Medulla oblongata (tissue), 1 donor: ENCODE data around the gene RGS19.

ENCODE experiments used
- DNase-seq: peaks from one replicate; pipeline ENCODE4 v3.0.0-alpha.2; 2015; ENCODE audit errors: extremely low spot score

Gene RGS19

DNA sequence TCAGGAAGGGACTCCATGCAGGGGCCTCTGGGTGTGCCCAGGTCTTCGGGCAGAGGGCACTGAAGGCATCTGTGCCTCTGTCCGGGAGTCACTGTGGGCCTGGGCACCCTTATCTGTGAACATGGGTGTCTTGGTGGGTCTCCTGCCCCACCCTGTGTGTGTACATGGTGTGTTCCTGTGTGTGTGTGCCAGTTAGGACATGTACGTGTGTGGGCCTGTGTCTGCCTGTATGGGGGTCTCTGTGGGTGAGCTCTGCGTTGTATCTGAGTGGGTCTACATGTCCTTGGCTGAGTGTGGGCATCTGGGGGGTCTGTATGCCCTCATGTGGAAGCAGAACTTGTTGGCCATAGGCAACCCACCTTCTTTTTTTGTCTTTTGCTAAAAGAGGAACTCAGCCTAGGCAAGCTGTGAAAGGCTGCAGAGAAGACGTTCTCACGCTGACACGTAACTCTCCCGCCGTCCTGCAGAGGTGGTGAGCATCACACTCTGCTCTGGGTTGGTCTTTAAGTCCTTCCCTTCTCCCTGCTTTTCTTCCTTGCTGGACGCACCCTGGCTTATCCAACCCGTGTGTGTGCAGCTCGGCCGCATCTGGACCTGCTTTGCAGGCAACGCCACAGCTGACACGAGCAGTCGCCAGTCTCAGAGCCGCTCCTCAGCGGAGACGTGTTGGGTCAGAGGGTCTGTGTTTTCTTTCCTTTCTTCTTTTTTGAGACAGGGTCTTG lies 28.6 kb upstream of the RGS19 start:
- DNase-seq, result no peak

DNA sequence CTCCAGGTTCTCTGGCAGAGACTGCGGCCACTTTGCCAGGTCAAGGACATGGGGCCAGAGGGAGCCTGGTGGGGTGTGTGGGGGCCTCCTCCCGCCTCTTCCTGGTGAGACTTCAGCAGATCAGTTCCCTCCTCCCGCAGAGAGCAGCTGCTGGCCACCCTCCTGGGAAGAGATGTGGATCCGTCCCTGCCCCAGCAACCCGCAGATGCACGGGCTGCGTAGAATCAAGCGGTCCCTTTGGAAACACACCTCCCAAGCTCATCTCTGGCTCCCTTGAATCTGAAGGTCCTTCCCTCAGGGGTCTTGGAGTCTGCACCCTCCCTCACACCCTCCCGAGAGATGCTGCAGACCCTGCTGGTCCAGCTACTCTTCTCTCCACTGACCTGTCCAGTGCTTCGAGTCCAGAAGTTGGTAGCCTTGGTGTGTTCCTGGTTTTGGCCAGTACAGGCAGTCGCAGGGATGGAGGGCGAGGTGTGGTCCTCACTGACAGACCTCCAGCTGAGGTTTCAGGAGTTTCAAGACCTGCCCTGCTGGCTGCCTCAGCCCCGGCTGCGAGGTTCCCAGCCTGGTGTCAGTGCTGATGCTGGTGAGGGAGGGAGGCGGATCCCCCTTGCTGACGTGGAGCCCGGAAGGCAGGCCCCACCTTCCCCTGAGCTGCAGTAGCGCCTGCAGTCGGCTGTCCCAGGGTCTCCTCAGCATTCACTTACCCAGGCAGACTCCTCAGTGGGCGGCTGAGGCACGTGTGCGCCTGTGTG lies 27.8 kb upstream of the RGS19 start, which contains the start of gene NPBWR2:
Gene NPBWR2 (minus strand): TSS at position 585 of the 755 bp plus-strand sequence. CDS start 734 bp downstream, outside the sequence.
- no peak for DNase-seq

DNA sequence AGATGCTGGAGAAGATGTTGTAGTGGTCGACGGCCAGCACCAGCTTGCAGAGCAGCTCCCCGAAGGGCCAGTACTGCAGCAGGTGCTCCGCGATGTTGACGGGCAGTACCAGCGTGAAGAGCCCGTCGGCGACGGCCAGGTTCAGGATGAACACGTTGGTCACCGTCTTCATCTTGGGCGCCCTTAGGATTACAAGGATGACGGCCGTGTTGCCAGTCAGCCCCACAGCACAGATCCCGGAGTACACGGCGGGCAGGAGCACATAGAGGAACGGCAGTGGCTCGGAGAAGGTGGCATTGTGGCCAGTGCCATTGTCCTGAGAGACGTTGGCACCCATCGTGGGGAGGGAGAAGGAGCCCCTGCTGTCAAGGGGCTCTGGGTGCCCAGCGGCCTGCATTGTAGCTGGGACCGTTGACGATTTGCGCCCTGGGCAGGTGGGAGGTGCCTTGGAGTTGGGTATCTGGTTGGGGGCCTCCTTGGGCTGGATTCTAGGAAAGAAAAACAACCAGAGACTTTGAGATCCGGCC lies 27.2 kb upstream of the RGS19 start:
- no peak for DNase-seq

DNA sequence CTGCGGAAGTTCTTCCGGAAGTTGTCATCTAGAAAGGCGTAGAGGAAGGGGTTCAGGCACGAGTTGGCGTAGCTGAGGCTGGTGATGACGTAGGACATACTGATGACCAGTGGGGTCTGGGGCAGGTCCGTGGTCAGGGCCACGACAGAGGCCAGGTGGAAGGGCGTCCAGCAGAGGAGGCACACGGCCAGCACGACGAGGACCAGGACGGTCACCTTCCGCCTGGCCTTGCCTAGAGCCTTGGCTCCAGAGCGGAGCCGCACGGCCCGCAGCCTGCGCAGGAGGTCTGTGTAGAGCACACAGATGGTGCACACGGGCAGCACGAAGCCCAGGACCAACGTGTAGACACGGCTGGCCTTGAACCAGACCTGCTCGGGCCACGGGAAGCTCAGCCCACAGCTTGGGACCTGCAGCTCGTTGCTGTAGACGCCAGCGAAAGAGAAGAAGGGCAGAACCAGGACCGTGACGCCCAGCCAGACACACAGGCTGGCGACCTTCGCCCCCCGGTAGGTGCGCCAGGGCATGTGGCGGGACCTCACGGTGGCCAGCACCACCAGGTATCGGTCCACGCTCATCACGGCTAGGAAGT lies 26.6 kb upstream of the RGS19 start:
- DNase-seq, result no peak

DNA sequence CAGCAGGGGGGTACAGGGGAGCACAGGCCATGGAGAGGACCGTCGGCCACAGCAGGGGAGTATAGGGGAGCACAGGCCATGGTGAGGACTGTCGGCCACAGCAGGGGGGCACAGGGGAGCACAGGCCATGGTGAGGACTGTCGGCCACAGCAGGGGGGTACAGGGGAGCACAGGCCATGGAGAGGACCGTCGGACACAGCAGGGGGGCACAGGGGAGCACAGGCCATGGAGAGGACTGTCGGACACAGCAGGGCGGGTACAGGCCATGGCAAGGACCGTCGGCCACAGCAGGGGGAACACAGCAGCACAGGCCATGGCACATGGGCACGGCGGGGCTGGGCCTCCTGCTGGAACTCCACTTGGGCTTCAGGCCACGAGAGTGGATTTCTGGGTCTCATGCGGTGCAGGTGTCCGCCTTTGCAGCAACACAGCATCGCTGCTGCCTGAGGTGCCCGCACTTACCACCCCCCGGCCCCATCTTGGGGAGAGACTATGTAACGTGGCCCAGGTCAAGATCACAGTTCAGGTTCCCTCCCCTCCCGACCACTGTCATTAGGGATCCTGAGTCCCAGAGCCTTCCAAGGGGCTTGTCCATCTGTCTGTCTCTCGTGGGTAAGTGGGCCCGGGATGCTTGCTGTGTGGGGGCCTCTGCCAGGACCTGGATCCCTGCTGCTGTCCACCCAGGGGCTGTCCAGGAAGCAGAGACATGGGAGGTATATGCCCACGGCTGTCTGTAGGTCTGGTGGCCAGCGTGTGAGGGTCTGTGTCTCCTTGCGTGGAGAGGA lies 25.5 kb upstream of the RGS19 start:
- DNase-seq, result no peak

DNA sequence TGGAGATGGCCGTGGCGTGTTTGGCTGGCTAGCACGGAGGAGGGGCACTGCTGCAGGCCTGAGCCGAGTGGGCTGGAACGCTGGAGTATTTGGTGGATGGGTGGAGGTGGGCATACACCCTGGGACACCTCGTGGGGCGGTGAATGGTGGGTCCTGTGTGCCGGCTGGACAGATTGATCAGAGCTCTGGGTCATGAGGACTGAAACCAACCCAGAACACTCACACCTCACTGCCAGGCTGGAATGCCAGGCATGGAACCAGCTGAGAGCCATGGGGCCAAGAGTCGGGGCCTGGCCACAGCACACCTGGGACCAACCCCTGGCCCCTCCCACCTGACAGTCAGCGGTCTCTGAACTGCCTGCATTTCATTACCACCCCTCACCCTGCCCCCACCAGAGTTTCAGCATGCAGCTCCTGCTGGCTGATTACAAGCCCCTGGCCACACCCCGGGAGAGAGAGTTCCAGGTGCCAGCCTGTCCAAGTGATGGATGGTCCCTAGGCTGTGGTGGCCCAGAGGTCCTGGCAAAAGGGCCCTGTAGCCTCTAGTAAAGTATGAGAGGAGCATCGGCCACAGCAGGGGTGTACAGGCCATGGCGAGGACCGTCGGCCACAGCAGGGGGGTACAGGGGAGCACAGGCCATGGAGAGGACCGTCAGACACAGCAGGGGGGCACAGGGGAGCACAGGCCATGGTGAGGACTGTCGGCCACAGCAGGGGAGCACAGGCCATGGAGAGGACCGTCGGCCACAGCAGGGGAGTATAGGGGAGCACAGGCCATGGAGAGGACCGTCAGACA lies 24.8 kb upstream of the RGS19 start:
- DNase-seq, result no peak

DNA sequence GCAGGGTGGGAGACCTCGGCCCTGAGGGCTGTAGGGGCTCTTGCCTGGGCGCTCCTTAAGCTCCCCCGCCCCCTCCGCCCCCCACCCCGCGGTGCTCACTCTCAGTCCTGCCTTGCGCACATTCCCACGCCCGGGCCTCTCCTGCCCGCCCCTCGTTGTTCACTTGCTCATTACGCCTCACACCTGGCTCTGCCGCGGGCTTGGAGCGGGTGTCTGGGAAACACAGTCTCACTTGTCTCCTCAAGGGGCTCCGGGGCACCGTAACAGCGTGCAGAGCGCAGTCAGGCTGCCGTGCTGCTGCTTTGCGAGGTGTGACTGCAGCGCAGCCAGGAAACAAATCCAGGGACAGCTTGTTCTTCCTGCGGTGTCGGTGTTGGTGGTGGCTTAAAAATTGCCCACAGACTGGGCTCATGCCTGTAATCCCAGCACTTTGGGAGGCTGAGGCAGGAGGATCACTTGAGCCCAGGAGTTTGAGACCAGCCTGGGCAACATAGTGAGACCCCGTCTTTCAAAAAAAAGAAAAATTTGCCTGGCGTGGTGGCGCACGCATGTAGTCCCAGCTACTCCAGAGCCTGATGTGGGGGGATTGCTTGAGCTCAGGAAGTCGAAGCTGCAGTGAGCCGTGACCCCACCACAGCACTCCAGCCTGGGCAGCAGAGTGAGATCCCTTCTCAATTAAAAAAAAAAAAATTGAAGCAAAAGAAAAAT lies 23.5 kb upstream of the RGS19 start:
- no peak for DNase-seq

- DNase-seq, result no peak
Measured at GRCh38 chr20:64101731-64102621, 22.7 kb upstream of the RGS19 start.

DNA sequence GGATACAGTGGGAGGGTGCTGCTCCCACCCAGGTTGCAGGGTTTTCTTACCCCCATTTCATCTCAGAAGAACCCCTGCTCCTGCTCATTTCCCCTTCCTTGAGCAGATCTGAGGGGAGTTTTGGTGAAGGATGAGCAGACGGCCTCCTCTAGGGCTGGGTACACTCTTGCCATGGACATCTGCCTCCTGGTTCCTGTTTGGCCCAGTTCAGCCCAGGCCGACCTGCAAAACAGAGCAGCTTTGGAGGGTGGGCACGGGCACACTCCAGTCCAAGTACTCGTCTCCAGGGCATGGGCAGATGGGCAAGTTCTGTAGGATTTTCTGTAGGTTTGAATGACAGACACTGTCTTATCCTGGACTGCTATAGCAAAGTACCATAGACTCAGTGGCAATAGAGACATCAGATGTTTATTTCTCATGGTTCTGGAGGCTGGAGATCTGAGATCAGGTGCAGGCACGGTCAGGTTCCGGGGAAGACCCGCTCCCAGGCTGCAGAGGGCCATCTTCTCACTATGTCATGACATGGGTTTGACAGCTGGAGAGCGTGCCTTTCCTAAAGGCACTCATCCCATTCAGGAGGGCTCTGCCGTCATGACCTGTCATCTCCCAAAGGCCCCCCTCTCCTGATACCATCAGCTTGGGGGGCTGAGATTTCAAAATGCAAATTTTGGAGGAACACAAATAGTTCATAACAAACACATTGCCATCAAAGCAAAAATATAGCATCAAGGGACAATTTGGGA lies 21.8 kb upstream of the RGS19 start:
- no peak for DNase-seq

DNA sequence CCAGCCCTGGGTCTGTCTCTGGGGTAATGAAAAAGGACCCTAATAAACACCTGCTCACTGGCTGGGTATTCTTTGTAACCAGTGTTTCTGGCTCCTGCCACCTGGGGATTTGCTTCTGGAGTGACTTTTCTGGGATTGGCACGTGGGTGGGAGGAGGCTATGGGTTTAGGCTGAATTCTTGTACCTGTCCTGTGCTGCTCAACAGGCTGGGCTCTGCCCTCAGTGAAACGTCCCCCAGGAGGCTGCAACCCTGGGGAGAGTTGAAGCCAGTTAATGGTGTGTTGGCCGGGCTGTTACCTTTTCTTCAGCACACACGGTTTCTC lies 21.2 kb upstream of the RGS19 start:
- DNase-seq, result no peak

GRCh38 chr20:64099880-64100565 lies 20.7 kb upstream of the RGS19 start:
- no peak for DNase-seq

GRCh38 chr20:64099086-64099786 lies 19.9 kb upstream of the RGS19 start:
- DNase-seq, result no peak

- DNase-seq, result no peak
Measured at GRCh38 chr20:64098471-64099013, 19.2 kb upstream of the RGS19 start.

DNA sequence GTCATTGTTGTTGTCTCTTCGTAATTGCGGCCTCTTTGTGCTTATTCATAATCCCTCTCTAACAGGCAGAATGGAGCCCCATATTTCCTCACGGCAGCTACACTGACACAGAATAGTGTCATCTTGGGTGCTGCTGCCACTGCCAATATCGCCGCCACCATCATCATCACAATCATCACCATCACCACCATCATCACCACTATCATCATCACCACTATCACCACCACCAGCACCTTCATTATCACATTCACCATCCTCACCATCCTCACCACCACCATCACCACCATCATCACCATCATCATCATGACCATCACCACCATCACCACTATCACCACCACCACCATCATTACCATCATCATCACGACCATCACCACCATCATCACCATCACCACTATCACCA lies 17.2 kb upstream of the RGS19 start:
- no peak for DNase-seq

DNA sequence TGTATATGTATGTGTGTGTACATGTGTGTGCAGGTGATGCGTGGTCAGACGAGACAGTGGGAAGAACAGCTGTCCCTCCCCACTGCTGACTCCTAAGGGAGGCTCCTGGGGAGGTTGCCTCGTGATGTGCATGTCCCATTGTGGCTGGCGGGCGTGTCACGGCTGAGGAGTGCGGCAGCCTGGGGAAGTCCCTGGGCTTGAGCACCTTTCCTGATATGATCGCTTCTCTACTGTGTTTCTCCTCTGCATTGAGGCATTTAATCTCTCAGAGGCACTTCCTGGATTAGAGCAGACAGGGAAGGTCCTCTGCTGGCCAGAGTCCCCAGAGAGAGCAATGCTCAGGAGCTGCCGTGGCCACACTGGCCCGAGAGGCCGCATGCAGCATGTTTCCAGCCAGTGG lies 16.6 kb upstream of the RGS19 start:
- no peak for DNase-seq

- no peak for DNase-seq
Measured at GRCh38 chr20:64095455-64095854, 16.1 kb upstream of the RGS19 start.

GRCh38 chr20:64093013-64093503 lies 13.7 kb upstream of the RGS19 start:
- DNase-seq, result no peak
